Stimulated activated CD8-positive, alpha-beta memory T cell treated with anti-CD3 and anti-CD28 coated beads, Interleukin-2, amount 100 ng/mL, for 48 hours (primary cell): ENCODE measurements around the gene MAPK7.

Source experiments
- DNase-seq, 2 donors: peaks; one replicate each; pipeline ENCODE4 v3.0.0-alpha.2; 2020; ENCODE audit warnings: low read depth in 2 of 2

MAPK7 gene

GRCh38 chr17:19380481-19381301 is 2.4 kb downstream of the MAPK7 start:
- DNase-seq = no peak

- DNase-seq = no peak
These were observed 3.1 kb downstream of the MAPK7 start for GRCh38 chr17:19381361-19381740.

- no peak for DNase-seq
These were observed 3.6 kb downstream of the MAPK7 start for GRCh38 chr17:19381741-19382444.

DNA sequence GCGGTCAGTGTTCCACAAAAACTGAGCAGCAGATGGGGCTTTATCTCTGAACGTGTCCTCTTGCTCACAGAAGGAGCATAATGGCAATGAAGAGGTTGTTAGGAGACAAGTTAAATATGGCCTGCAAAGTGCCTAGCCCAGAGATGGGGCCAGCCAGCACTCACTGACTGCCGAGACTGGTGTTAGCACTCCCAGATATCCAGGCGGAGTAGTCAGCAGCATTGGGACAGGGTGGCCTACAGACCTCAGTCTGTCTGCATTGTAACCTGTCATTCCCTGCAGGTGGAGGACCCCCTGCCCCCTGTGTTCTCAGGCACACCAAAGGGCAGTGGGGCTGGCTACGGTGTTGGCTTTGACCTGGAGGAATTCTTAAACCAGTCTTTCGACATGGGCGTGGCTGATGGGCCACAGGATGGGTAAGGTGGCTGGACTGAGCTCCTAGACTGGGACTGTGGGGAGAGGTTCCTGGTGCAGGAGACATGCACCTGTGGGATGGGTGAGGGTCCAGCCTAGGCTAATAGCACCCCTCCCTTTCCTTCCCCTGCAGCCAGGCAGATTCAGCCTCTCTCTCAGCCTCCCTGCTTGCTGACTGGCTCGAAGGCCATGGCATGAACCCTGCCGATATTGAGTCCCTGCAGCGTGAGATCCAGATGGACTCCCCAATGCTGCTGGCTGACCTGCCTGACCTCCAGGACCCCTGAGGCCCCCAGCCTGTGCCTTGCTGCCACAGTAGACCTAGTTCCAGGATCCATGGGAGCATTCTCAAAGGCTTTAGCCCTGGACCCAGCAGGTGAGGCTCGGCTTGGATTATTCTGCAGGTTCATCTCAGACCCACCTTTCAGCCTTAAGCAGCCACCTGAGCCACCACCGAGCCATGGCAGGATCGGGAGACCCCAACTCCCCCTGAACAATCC is 4.5 kb downstream of the MAPK7 start:
- DNase-seq = no peak

GRCh38 chr17:19383681-19384470 is 5.6 kb downstream of the MAPK7 start:
- no peak for DNase-seq

DNA sequence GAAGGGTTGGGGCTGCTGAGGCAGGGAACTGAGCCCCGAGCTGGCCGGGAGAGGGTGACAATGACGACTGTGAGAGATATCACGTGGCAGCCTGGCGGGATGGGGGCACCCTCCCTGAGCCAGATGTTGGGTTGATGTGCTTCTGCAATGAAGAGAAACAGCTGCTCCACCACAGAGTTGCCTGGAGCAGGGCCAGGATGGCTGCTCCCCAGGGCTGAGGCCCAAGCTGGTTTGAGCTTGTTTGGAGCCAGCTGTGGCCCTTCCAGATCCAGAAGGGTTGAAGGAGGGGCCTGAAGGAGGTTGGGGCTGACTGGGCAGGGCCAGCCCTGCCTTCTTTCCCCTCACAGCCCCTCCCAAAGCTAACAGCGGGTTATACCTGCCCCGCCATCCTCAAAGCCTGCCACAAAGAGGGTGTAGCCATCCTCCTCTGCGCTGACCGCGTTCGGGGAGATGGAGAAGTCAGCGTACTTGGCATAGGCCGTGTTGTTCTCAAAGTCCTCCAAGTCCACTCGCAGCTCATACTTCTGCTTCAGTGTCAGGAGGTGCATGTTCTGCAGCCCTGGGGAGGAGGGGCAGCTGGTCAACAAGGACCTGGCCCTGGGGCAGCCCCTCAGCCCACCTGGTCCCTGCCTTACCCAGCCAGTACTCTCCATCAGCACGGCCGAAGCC is 6.6 kb downstream of the MAPK7 start:
- no peak for DNase-seq

DNA sequence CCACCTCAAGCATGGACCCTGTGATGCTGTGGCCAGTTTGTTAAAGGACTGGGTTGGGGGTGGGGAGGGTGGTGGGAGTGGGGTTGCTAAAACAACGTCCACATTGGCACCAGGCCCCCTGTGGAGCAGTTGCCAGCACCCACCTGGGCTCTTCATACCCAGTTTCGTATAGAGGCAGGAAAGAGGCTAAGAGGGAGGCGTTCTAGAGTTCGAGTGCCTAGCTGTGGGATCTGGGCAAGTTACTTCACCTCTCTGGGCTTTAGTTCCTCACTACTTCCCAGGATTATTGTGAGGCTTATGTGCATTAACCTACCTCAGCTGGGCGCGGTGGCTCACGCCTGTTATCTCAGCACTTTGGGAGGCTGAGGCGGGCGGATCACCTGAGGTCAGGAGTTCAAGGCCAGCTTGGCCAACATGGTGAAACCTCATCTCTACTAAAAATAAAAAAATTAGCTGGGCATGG is 7.3 kb downstream of the MAPK7 start:
- no peak for DNase-seq

GRCh38 chr17:19386051-19386929 is 8.0 kb downstream of the MAPK7 start:
- DNase-seq = no peak

DNA sequence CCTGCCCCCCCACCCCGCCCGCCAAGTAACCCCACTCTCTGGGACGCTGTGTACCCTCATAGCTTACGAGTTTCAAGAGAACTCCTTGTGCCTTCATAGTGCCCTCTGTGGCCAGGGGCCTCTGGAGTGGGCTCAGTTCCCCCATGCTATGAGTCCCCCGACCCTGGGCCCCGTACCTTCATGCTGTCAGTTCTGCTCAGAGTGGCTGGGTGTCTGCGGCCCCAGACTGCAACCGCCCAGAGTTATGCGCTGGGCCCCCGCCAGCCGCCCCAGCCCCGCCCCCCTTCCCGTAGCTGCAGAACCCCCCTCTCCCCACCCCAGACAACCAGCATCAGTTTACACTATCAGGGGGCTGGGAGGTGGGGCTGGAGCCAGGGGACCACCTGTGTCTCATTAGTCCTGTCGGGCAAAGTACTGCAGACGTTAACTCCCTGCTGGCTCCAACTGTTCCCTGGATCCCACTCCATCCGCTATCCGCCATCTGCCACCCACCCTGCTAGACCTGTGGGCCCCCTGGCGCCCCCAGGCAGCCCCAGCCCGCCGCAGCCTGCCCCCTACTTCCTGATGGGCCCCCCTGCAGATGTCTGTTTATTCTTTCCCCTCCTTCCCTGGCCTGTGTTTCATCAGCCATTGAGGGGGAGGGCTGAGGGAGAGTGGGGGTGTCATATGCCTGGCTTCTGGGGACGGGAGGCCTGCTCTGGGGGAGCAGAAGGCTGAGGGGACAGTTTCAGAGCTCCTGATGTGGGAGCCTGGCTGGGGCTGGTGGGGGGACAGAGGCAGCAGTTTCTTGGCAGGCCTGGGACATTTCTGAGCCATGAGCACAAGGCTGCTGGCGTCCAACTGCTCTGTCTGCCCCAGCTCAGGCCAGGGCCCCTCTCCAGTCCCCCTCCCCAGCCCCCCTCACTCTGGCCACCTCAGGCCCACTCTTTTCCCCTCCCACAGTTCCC is 8.9 kb downstream of the MAPK7 start, which contains the start of gene MFAP4:
Gene MFAP4 (minus strand): TSS at position 217 of the 947 bp plus-strand sequence. CDS start 35 bp downstream, at position 182.
- DNase-seq = no peak

DNA sequence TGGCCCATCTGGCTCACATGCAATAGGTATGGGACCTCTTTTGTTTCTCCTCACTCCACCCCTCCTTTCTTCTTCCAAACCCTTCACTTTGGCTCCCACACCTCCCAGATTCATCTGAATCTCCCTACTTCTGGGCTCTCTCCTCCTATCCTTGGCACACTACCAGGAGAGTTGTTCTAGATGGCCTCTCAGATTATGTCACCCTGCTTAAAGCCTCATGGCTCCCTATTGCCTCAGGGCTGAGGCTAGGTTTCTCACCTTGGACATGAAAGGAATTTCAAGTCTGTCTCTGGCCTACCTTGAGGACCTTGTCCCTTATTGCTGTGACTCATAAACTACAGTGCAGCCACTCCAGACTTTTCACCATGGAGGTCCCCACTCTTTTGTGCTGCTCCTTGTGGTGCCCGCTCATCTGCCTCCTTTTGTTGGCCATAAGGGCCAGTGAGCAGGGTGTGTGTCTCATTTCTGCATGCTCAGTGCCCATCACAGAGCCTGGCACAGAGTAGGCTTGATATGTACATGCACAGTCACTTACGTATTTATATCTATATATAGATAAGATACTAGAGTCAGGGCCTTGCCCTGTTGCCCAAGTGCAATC is 9.7 kb downstream of the MAPK7 start:
- no peak for DNase-seq

DNA sequence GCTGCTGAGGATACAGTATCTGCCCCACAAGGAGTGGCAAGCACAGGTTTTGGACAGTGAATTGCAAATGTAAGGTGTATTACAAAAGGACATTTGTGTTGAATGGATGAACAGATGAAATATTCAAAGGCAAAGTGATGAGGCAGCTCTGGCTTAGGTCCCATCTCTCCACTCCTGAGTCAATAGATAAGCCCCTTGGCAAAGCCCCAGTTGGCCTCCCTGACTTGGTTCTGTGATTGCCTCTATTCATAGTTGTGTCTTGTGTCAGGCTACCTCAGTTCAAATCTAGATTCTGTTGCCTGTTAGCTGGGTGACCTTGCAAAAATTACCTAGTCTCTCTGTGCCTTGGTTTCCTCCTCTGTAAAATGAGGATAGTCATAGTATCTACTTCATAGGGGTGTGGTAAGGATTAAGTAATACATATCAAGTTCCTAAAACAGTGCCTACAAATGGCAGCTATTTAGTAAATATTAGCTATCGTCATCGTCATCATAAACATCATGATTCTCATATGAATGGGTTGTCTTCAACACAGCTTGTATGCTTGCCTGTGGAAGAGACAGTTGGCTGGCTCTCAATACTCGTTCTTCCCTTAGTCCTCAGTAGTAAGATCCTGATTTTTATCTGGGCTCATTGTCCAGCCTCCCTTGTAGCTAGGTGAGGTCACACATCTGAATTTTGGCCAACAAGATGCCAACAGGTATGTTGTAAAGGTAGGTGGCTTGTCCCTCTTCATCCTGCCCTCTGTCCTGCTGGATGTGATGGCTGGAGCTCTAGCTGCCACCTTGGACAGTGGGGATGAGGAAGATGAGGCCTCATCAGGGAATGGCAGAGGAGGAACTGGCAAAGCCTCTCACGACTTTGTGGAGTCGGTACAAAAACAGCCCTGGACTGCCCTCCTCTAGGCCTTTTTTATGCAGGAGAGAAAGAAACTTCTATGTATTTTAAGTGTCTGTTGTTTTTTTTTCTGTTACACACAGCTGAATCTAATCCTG is 10.8 kb downstream of the MAPK7 start:
- DNase-seq = no peak

DNA sequence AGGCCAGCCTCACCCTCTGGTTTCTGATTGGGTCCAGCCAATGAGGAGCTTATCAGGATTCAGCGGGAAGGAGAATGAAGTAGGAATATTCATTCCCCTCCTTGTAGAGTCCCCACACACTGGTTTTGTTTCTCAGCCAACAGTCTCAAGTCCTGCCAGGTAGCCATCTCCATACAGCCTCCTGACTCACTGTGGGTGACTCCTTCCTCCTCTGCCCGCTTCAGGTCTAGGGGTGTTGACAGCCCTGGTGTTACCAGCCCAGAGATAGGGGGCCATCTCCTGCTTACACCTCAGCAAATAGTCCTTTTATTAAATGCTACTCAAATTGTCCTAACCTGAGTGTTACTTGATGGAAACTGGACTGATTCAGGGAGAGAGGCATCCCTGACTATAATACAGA is 12.7 kb downstream of the MAPK7 start:
- DNase-seq = no peak

GRCh38 chr17:19391432-19391831 is 13.1 kb downstream of the MAPK7 start:
- DNase-seq = no peak

- DNase-seq = no peak
These were observed 14.0 kb downstream of the MAPK7 start for GRCh38 chr17:19392303-19392702.

GRCh38 chr17:19397556-19398041 is 19.3 kb downstream of the MAPK7 start:
- DNase-seq = no peak

DNA sequence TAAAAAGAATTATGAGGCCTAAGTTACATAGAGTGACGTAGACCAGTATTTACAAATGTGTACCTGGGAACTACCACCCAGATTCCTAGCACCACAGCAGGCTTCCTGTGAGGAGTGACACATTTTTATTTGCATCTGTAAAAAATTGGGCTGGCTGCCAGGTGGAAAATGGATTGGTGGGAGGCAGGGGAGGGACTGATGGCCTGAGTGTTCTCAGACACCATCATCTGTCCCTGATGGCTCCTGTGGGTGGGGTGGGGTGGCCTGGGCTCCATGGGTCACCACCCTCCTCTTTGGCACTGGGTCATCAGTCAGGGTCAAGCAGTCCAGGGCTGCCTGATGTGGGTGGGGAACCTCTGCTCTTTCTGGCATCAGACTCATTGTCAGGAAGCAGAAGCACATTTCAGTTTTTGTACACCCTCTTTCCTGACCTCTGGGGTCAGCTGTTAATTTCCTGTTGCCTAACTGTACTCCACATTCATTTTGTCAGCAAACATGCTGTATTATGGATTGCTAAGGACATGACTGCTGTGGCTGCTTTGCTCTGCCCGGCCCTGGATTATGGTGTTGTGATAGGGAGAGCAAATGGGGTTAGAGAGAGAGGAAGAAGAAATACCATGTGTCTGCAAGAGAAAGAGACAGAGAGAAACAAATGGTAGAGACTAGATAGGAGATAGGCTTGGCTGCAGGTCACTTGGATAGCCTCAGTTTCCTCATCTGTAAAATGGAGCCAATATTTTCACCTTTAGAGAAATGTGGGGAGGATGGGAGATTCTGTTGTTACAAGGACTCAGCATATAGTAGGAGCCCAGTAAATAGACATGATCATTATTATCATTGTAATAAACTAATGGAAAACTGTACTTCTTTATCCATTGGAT is 20.2 kb downstream of the MAPK7 start:
- DNase-seq = no peak
